NCI-H2029 (cell line): Measurements from ENCODE around the gene XKR8.

Experiments used
- DNase-seq: peaks from one replicate; lab custom pipeline; 2025; lab: John Stamatoyannopoulos, UW

The XKR8 gene

DNA sequence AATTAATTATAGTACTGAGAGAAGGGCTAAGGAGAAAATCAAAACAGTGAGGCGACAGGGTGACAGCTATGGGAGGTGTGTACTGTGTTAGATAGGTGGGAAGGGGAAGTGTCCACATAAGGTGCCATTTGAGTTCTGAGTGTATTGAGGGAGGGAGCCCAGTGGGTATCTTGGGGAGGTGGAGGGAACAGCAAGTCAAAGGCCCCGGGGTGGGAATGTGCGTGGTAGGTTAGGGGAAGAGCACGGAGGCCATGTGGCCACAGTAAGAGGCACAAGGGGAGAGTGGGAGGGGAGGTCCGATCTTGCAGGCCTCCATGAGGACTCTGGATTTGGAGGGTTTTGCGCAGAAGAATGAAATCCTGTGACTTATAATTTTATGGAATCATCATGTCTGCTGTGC, 3.0 kb upstream of the XKR8 start:
- DNase-seq = no peak

DNA sequence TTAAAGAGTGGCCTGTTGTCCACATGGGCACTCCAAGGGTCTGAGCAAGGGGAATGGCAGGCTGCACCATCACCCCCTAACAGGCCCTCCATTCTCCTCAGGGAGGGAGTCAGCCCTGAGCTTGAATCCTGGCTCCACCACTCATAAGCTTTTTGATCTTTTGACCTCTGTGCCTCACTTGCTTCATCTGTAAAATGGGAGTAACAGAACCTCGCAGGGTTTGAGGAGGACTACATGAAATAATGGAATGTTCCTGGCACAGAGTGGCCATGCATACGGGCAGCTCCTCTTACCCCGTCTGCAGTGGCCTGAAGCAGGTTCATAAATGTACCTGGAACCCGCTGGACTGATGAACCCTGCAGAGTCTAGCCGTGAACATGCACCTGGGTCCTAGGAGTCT, 2.1 kb upstream of the XKR8 start:
- no peak for DNase-seq

- peak; percentile 10 for DNase-seq
Measured at GRCh38 chr1:27958513-27958912, 1.3 kb upstream of the XKR8 start.

DNA sequence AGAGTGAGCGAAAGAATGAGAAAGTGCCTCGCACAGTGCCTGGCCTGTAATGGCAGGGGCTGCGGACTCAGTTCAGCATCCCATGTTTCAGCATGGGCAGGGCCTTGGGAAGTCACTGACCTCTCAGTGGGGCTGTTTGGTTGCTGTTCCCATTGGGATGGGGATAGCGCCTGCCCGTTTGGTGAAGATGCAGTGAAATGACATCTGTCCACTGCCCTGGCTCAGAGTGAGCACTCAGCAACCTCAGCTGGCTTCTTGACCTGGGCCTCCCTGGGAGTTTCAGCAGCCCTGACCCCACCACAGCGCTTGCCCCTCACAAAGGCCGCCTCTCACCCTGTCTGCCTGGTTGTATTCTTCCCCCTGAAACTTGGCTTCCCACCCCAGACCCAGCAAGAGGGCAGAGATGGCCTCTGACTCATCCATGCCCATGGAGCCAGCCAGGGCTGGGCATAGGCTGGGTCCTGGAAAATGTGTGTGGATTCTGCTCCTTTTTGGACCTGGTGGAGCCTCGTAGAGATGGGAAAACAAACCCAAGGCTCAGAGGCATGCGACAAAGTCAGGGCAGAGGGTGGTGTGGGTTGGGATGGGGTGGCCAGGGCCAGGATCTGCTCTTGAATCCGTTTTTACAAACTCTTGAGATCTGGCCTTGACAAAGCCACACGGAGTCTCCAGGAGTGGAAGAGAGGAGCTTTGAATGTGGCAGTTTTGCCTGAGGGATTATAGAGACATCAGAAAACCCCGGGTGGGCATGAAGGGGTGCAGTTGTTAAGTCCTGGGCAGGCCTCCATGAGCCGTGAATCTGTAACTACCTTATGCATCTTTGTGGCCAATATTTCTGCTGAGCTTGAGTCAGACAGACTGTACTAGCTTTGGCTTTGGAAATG, 1.2 kb downstream of the XKR8 start:
- no peak for DNase-seq

DNA sequence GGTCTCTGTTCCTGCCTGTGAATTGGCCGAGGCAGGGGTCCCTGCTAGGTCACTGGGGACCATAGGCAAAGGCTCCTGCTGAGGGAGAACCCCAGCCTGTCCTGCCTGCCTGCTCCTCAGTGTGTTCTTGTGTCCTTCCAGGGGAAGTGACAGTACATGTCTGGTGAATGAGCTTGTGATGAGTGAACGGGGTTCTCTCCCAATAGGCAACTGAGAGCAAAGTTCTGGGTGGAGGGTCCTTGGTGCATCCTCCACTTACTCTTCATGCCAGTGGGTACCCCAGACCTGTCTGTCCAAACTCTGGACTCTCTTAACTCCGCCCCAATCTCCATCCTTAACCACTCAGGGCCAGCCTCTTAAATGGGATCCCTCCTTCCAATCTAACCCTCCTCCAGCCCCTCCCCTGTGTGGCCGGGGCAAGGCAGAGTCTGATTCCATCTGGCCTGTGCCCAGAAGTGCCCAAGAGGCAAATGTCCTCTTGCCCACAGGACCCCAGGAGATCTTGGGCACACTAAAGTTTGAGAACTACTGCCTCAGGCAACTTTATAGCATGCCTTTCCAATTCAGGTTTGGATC, 2.0 kb downstream of the XKR8 start:
- DNase-seq = no peak

GRCh38 chr1:27963393-27963792, 3.6 kb downstream of the XKR8 start:
- DNase-seq = no peak

GRCh38 chr1:27966402-27967105, 6.8 kb downstream of the XKR8 start:
- DNase-seq = no peak

DNA sequence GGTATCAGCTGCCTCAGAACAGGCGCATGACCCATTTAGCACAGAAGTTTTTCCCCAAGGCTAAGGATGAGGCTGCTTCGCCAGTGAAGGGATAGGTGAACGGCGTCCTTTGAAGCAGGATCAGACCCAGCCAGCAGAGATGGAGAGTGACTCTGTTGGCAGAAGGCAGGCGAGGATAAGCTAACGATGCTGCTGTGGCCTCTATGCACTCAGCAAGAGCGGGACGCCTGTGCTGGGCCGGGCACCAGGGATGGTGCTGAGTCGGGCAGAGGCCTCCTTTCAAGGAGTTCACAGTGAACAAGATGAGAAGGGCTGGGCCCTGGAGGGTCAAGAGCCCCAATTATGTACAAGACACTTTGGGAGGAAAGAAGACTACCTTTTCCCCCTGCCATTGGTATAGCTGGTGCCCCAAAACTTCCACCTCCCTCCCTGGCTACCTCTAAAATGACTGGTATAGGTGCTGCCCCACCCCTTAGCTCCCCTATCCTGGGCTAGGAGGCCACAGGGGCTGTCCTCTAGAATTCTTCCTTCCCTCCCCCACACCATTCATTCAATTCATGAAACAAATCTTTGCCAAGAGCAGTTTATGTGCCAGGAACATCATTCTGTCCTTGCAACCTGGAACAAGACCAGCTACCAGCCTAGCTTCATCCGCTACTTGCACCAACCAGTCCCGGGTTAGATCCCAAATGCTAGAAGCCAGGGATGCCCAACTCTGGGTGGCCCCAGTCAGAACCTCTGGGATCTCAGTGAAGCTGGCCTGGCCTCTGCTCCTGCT, 7.5 kb downstream of the XKR8 start:
- no peak for DNase-seq

GRCh38 chr1:27967884-27968466, 8.2 kb downstream of the XKR8 start:
- no peak for DNase-seq

- no peak for DNase-seq
Measured at GRCh38 chr1:27968692-27969091, 8.9 kb downstream of the XKR8 start.

GRCh38 chr1:27970401-27970800, 10.6 kb downstream of the XKR8 start:
- DNase-seq = no peak

- DNase-seq = peak; percentile 3
Measured at GRCh38 chr1:27971674-27972073, 11.9 kb downstream of the XKR8 start.

DNA sequence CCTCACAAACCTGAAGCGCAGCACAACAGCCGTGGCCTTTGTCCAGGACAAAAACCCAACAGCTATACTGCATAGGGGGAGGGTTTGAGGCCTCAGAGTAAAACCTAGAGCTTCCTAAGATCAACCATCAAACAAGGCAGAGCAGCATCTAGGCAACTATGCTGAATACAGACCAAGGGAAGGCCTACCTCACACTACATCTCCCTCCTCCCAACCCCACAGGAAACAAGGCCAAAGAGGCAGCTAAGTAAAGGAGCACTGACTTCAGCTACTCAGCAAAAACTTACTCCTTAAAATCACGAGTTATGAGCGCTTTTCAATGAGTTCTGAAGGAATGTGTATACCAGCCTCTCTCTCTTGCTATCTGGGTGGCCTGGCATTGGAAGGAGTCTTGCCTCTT, 12.4 kb downstream of the XKR8 start:
- DNase-seq = no peak

- DNase-seq = no peak
Measured at GRCh38 chr1:27973771-27974416, 14.1 kb downstream of the XKR8 start.

GRCh38 chr1:27974417-27974781, 14.6 kb downstream of the XKR8 start:
- DNase-seq = no peak

DNA sequence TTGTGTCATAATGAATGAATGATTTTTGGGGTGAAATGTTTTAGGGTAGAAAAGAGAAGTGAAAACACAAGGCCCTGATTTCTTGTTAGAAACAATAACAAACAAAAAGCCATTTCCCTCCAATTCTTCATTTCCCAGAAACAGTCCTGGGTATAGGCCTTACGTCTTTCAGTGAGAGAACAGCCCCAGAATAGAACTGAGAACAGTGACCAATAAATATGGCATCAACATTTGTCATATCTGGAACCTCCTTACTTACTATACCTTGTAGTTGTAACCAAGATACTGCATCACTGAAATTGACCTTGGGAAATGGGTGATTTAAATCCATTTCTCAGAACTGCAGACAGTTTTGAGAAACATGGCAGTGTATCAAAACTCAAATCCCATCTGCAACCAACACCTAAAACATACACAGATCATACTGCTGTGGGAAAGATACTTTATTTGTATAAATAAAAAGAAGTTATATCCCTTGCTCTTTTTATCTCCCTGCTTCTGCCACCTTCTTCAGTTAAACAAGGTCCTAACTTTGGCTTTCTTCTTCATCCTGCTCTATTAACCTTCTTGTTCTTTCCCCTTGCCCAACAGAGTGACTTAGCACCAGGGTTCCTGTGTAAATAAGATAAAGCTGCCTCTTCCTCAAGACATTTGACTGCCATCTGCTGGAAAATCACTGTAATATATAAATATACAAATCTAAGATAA, 19.5 kb downstream of the XKR8 start:
- DNase-seq = peak; percentile 3

- no peak for DNase-seq
Measured at GRCh38 chr1:27979859-27980201, 20.1 kb downstream of the XKR8 start.

DNA sequence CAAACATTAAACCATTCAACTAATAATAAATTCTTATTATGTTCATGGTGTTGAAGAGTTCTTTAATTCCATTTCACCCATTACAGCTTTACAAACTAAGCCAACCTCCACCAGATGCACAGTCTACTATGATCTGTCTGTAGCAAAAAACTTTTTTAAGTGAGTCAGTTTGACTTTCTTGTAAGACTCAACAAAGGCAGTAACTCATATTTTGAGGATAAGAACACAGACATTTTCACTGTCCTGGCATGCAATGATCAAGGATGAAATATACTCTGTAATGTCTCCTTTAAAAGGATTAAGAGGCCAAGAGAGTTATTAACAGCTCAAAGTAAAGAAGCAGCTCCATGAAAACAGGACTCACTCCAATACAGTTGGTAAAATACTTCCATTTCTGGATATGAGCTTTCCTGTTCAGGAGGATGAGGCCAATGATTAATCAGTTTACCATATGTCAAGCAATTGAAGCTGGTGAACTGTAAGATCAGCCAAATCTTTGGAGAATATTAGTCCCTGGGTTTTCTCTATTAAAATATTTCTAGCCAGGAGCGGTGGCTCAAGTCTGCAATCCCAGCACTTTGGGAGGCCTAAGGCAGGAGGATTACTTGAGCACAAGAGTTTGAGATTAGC, 20.6 kb downstream of the XKR8 start:
- no peak for DNase-seq

- DNase-seq = no peak
Measured at GRCh38 chr1:27981145-27981544, 21.4 kb downstream of the XKR8 start.

DNA sequence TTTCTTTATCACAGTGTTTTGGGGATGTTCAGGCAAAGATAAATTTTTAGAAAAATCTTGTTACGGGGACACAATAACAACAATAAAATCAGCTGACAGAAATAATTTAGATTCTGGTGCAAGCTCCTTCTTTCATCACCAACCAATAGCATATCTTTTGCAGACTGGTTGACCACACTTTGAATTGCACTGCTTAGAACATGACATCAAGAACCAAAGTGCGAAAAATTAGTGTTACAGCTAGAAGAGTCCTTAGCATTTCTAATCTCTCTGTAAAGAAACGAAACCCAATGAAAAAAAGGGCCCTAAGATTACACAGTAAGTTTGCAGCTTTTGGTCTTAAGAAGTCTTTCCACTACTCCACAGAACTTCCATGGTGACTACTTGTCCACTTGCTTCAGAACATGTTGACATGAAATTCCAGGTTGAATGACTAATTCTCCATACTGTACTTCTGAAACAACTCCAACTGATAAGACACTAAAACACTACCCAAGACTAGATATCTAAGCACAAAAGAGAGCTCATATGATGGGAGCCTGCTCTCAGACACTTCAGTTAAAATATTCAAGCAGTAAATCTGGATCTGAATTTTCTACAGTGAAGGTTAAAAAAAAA, 31.3 kb downstream of the XKR8 start:
- DNase-seq = no peak
